Ovary (tissue), 3 donors: ENCODE data around the gene UIMC1.

Source experiments
- CTCF ChIP-seq, 3 donors: fragments of 450-650 bp in 2 of 3; fragments of 200-600 bp in 1 of 3; IDR thresholded peaks; one replicate each; pipeline versions ENCODE4 v1.5.1 to v1.8.0; 2016 to 2022; ENCODE audit warnings: antibody characterized with exemption in 3 of 3, mild to moderate bottlenecking in 1 of 3
- EP300 ChIP-seq: sonication (generic); formaldehyde crosslinking; IDR thresholded peaks from one replicate; pipeline ENCODE4 v1.6.1; 2017; ENCODE audit warnings: antibody characterized with exemption
- POLR2A ChIP-seq: fragments of 450-650 bp; IDR thresholded peaks from one replicate; pipeline ENCODE4 v1.6.1; 2017; ENCODE audit warnings: antibody characterized with exemption, mild to moderate bottlenecking, moderate library complexity
- donor health status: DM: no; HTN: no; CAD: no.

- TF ChIP-seq CTCF (IDR thresholded peaks at IDR 0.05), result no peak
- TF ChIP-seq POLR2A, result no peak
- TF ChIP-seq EP300, result no peak
Measured at GRCh38 chr5:177023303-177023664, 16.7 kb upstream of the UIMC1 start.
